Subcutaneous adipose tissue (tissue), 4 donors: Measurements from ENCODE around the gene ASB18. TPM values are rescaled to one million over a fixed set of nuclear protein-coding genes. Genes with fewer than 3 reads are reported as not detected.

Experiments used
- total RNA-seq, 4 donors: library from RNA; depleted of rRNA; stranded (reverse); fragments of >200 nt; gene quantifications; one replicate each; pipeline ENCODE4 v1.1.0, GENCODE V29; 2016
- TF ChIP-seq, protein P1 (sequence below): fragments of 450-650 bp; IDR thresholded peaks from one replicate; pipeline ENCODE4 v1.5.1; 2016; ENCODE audit warnings: low read depth, mild to moderate bottlenecking, control low read depth, antibody characterized with exemption, moderate library complexity

The ASB18 gene
- total RNA-seq, 4 donors from 2014 or later = not detected

DNA sequence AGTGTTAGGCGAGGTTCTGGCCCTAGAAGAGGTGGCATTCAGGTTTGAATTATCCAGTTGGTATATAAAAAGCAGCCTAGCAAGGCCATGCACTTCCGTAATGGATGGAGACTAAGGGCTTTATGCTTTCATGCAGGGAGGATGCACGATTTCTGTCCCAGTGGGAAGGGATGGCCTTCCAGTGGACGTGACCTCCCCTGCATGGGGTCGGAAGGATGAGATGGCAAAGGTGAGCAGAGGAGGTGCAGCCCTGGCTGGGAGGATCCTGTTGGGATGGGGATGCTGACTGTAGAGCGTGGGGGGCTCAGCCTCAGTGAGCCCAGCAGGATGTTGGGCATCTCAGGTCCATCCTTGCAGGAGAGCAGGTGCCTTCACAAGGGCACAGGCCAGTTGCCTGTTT lies 4.8 kb downstream of the ASB18 start:
- TF ChIP-seq, protein P1, sequence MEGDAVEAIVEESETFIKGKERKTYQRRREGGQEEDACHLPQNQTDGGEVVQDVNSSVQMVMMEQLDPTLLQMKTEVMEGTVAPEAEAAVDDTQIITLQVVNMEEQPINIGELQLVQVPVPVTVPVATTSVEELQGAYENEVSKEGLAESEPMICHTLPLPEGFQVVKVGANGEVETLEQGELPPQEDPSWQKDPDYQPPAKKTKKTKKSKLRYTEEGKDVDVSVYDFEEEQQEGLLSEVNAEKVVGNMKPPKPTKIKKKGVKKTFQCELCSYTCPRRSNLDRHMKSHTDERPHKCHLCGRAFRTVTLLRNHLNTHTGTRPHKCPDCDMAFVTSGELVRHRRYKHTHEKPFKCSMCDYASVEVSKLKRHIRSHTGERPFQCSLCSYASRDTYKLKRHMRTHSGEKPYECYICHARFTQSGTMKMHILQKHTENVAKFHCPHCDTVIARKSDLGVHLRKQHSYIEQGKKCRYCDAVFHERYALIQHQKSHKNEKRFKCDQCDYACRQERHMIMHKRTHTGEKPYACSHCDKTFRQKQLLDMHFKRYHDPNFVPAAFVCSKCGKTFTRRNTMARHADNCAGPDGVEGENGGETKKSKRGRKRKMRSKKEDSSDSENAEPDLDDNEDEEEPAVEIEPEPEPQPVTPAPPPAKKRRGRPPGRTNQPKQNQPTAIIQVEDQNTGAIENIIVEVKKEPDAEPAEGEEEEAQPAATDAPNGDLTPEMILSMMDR = no peak

DNA sequence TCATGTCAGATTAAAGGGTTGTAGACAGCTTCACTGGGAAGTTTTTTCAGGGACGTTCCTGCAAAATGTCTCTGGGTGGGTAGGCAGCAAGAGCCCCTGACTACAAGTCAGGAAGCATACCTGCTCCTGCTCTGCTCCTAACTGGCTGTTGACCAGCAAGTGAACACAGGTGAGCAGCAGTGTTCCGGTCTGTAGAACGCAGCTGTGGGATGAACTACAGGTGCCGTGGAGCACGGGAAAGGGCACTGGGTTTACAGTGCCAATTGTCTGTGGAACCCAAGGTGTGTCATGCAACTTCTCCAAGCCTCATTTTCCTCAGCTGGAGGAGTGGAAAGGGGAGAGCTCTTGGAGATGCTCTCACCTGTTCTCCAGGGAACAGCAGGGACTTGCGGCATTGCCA lies 6.6 kb downstream of the ASB18 start:
- TF ChIP-seq, protein P1 = no peak

DNA sequence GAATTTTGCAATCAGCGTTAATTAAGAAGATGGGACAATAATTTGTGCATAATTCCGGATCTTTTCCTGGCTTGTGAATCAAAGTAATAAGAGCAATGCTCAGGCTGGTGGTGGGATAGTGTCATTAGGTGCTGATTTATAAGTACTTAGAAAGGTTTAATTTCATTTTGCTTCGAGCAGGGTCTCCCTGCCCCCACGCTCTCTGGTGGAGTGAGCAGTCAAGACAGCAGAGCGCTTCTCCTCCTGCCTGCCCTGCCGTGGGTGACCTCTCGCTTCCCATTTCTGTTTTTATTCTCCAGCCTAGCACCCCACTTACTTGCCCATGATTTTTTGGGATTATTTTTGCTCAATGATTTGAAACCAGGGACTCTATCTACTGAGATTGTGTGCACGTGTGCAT lies 7.1 kb downstream of the ASB18 start:
- TF ChIP-seq, protein P1 = no peak

DNA sequence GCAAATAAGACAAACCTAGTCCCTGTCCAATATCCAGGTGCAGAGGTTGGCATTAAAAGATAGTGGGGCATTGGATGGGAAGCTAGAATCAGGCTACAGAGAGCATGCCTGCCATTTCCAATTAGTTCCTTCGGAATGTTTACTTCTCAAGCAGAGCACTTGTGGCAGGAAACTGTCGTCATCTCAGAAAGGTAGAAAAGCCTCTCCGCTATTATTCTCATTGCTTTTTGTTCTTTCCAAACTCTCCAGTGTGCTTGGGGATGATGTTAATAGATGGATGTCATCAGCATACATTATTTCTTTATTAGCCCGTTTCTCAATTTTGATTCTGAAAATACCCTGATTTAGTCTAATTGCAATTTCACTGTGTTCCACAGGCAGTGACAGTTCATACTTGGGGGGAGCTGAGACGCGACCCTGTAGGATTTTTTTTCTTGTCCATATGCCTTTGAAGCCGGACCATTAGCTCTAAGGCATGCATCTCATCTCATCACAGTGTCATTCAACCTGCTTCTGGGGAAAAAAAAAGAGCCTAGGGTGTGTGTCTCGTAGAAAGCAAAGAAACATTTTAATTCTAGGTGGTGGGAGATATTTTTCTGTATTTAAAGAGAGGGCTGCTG lies 7.7 kb downstream of the ASB18 start:
- TF ChIP-seq, protein P1 = no peak

DNA sequence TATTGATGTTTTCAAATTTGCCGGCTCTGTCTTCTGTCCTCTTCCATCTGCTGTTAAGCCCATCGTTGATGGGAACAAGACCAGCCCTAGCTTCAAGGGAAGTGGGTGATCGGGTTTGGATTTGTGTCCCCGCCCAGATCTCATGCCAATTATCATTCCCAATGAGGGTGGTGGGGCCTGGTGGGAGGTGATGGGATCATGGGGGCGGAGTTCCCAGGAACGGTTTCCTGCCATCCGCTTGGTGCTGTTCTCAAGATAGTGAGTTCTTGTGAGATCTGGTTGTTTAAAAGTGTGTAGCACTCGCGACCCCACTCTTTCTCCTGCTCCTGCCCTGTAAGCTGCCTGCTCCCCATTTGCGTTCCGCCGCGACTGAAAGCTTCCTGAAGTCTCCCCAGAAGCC lies 9.5 kb downstream of the ASB18 start:
- TF ChIP-seq, protein P1 = no peak

DNA sequence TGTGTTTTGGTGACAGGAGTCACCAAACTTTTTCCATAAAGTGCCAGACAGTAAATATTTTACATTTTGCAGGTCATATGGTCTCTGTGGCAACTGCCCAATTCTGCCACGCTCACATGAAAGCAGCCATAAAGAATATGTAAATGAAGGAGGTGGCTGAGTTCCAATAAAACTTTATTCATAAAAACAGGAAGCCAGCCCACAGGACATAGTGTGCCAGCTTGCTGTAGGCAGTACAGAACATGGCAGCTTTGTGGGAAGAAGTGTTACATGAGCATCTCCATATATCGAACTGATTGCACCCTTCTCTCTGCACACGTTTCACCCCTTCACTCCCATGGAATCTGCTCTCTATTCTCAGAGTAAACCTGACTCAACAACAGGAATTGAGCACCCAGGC lies 10.2 kb downstream of the ASB18 start:
- TF ChIP-seq, protein P1 = no peak

DNA sequence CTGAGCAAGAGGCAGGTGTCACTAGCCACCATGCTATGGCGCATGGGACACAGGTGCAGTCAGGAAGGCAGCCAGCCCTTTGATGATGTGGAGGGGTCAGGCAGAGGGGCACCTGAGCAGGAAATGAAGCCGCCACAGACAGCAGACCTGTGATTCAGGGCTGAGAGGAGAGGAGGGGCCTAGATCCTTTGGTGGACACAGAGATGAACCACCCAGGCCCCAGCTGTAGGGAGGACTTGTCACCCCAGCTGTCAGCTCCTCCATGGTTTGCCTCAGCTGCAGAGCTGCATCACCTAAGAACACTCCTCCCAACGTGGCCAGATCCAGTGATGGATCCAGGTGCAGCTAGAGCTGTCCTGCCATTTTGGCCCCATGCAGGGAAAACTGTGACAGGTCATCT lies 11.6 kb downstream of the ASB18 start:
- TF ChIP-seq, protein P1 = no peak
